Measurements from ENCODE around the gene ATP11A. TPM values are rescaled to one million over a fixed set of nuclear protein-coding genes. Genes with fewer than 3 reads are reported as not detected.
A peak's percentile ranks its signal among the peaks of the same experiment; 100 is the strongest.

Gene ATP11A
- total and polyA plus RNA-seq, 5 donors from 2014 or later: 3.8 to 75.7 (median 5.0) TPM

- no peak overlapping the region for H3K27ac Mint-ChIP-seq
- H3K36me3 Mint-ChIP-seq: peaks cover 10% of the 10 kb centered on the region
- DNase-seq: no peak
These were observed 6.4 kb downstream of the ATP11A start for GRCh38 chr13:112696001-112696868.

GRCh38 chr13:112696869-112697465 is 7.1 kb downstream of the ATP11A start:
- Mint-ChIP-seq H3K27me3 (no peaks in the 10 kb centered on the region), H3K4me1 (peaks cover 27 to 60% (median 39%) of the 10 kb centered on the region in 4 donors), H3K36me3 (peaks cover 10% of the 10 kb centered on the region), H3K9me3 (peaks cover 0 to 1% (median 0%) of the 10 kb centered on the region in 7 donors), H3K4me3 (no peak overlapping the region), H3K27ac (no peak overlapping the region)
- ATAC-seq (ENCODE audit: low read depth in 2 of 2): no peak
- Histone ChIP-seq H3K27ac (ENCODE audit: insufficient read depth, low read length, poor library complexity, severe bottlenecking) (no peak overlapping the region), H3K4me3 (ENCODE audit: low read depth, low read length) (no peak overlapping the region), H3K27me3 (ENCODE audit: control insufficient read depth, insufficient read depth, low read length) (no peaks in the 10 kb centered on the region), H3K4me1 (ENCODE audit: control insufficient read depth, insufficient read depth, low read length, poor library complexity, severe bottlenecking) (peaks cover 8% of the 10 kb centered on the region), H3K36me3 (ENCODE audit: control insufficient read depth, insufficient read depth, low read length) (no peaks in the 10 kb centered on the region), H3K9me3 (ENCODE audit: control insufficient read depth in 2 of 2, low read length in 2 of 2) (no peaks in the 10 kb centered on the region)
- DNase-seq: no peak

More at GRCh38 chr13:112696001-112696868, 6.4 kb downstream of the ATP11A start:
- Histone ChIP-seq H3K4me3 (ENCODE audit: low read depth, low read length) (no peak overlapping the region), H3K27ac (ENCODE audit: insufficient read depth, low read length, poor library complexity, severe bottlenecking) (no peak overlapping the region), H3K27me3 (ENCODE audit: control insufficient read depth, insufficient read depth, low read length) (no peaks in the 10 kb centered on the region), H3K4me1 (ENCODE audit: control insufficient read depth, insufficient read depth, low read length, poor library complexity, severe bottlenecking) (peaks cover 15% of the 10 kb centered on the region), H3K36me3 (ENCODE audit: control insufficient read depth, insufficient read depth, low read length) (no peaks in the 10 kb centered on the region), H3K9me3 (ENCODE audit: control insufficient read depth in 2 of 2, low read length in 2 of 2) (no peaks in the 10 kb centered on the region)
- Mint-ChIP-seq H3K4me3 (peak overlapping the region in 1 of 4 donors; percentile 35), H3K9me3 (peaks cover 0 to 1% (median 0%) of the 10 kb centered on the region in 7 donors), H3K27me3 (no peaks in the 10 kb centered on the region), H3K4me1 (peaks cover 32 to 63% (median 46%) of the 10 kb centered on the region in 4 donors)
- no peak for ATAC-seq (ENCODE audit: low read depth in 2 of 2)

- Histone ChIP-seq H3K36me3 (ENCODE audit: control insufficient read depth, insufficient read depth, low read length) (no peaks in the 10 kb centered on the region), H3K27me3 (ENCODE audit: control insufficient read depth, insufficient read depth, low read length) (no peaks in the 10 kb centered on the region), H3K4me3 (ENCODE audit: low read depth, low read length) (no peak overlapping the region), H3K4me1 (ENCODE audit: control insufficient read depth, insufficient read depth, low read length, poor library complexity, severe bottlenecking) (peaks cover under 1% of the 10 kb centered on the region), H3K27ac (ENCODE audit: insufficient read depth, low read length, poor library complexity, severe bottlenecking) (no peak overlapping the region), H3K9me3 (ENCODE audit: control insufficient read depth in 2 of 2, low read length in 2 of 2) (no peaks in the 10 kb centered on the region)
- H3K4me3 Mint-ChIP-seq: no peak overlapping the region
- DNase-seq: no peak
- H3K27ac Mint-ChIP-seq: peak overlapping the region in 2 of 3 donors; percentile 41 to 65
- H3K27me3 Mint-ChIP-seq: no peaks in the 10 kb centered on the region
- peaks cover 13% of the 10 kb centered on the region for H3K36me3 Mint-ChIP-seq
- H3K9me3 Mint-ChIP-seq: peaks cover 0 to 1% (median 0%) of the 10 kb centered on the region in 7 donors
- peaks cover 18 to 60% (median 32%) of the 10 kb centered on the region in 4 donors for H3K4me1 Mint-ChIP-seq
- no peak for ATAC-seq (ENCODE audit: low read depth in 2 of 2)
These were observed 8.2 kb downstream of the ATP11A start for GRCh38 chr13:112697756-112698655.

DNA sequence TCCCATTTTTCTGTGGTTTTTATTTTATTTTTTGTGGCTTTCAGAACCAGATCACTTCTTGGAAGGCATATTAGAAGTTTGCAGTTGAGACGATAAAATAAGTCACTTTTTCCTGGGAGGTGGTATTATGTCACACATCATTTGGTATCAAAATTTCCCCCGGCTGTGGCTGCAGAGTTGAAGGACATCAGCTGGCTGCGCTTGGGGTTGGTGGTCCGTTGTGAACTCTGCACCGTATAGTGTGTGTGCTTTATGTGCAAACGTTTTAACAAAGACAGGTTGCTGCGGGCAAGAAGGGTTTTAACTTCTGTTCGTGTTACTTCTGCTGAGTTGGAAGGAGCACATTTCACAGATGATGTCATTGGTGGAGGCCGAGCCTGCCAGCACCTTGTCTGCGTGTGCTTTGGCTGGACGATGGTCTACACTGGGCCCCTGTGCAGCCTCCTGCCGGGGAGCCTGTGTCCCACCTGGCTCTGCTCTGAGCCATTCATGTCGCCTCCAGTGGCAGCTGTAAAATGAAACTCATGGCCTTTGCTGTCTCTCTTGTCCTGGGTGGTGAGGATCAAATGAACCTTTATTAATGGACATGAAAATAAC is 9.6 kb downstream of the ATP11A start:
- ATAC-seq (ENCODE audit: low read depth in 2 of 2) (no peak), DNase-seq (no peak)
- no peak overlapping the region for H3K4me3 Mint-ChIP-seq
- no peak overlapping the region for H3K27ac ChIP-seq (ENCODE audit: insufficient read depth, low read length, poor library complexity, severe bottlenecking)
- no peaks in the 10 kb centered on the region for H3K9me3 ChIP-seq (ENCODE audit: control insufficient read depth in 2 of 2, low read length in 2 of 2)
- H3K27ac Mint-ChIP-seq: peak overlapping the region in 1 of 3 donors; percentile 67
- H3K4me3 ChIP-seq (ENCODE audit: low read depth, low read length): no peak overlapping the region
- peaks cover 19 to 61% (median 34%) of the 10 kb centered on the region in 4 donors for H3K4me1 Mint-ChIP-seq
- no peaks in the 10 kb centered on the region for H3K27me3 ChIP-seq (ENCODE audit: control insufficient read depth, insufficient read depth, low read length)
- H3K36me3 Mint-ChIP-seq: peaks cover 18% of the 10 kb centered on the region
- peaks cover 6% of the 10 kb centered on the region for H3K4me1 ChIP-seq (ENCODE audit: control insufficient read depth, insufficient read depth, low read length, poor library complexity, severe bottlenecking)
- no peaks in the 10 kb centered on the region for H3K9me3 Mint-ChIP-seq
- no peaks in the 10 kb centered on the region for H3K27me3 Mint-ChIP-seq
- no peaks in the 10 kb centered on the region for H3K36me3 ChIP-seq (ENCODE audit: control insufficient read depth, insufficient read depth, low read length)

DNA sequence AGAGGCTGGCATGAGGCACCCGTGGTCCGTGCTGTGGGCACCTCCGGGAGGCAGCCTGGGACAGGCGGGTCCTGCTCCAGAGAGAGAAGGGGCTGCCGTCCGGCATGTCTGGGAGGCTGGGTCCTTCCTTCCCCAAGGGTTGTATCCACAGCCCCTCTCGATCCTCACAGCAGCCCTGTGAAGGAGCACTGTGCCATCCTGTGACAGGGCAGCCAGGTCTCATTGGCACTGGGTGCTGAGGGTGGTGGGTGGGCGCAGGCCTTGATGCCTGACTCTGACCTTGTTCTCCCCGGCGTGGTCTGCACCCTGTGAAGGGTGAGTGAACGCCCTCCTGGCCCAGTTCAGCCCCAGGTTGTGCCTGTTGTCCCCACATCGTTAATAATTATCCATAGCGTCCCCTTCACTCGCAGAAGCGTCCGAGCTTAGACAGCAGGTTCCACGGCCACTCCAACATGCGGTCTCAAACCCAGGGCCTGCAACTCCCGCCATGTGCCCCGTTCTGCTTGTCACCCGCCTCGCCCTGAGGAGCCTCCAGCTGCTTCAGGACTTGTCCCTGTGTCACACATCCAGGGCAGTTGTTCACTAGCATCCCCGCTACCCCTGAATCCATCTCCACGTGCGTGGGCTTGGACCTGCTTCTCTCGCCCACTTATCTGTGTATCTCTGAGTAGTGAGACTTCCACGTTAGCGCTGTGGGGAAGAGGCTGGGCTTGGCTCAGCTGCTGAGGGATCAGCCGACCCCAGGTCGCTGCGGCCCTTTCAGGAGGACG is 10.6 kb downstream of the ATP11A start:
- no peaks in the 10 kb centered on the region for H3K9me3 ChIP-seq (ENCODE audit: control insufficient read depth in 2 of 2, low read length in 2 of 2)
- peaks cover 18% of the 10 kb centered on the region for H3K36me3 Mint-ChIP-seq
- no peak overlapping the region for H3K27ac Mint-ChIP-seq
- no peak for DNase-seq
- H3K4me3 ChIP-seq (ENCODE audit: low read depth, low read length): no peak overlapping the region
- no peaks in the 10 kb centered on the region for H3K9me3 Mint-ChIP-seq
- no peaks in the 10 kb centered on the region for H3K27me3 Mint-ChIP-seq
- H3K4me1 Mint-ChIP-seq: peaks cover 10 to 56% (median 33%) of the 10 kb centered on the region in 4 donors
- peaks cover 6% of the 10 kb centered on the region for H3K4me1 ChIP-seq (ENCODE audit: control insufficient read depth, insufficient read depth, low read length, poor library complexity, severe bottlenecking)
- no peak for ATAC-seq (ENCODE audit: low read depth in 2 of 2)
- no peak overlapping the region for H3K27ac ChIP-seq (ENCODE audit: insufficient read depth, low read length, poor library complexity, severe bottlenecking)
- H3K4me3 Mint-ChIP-seq: no peak overlapping the region
- H3K36me3 ChIP-seq (ENCODE audit: control insufficient read depth, insufficient read depth, low read length): no peaks in the 10 kb centered on the region
- no peaks in the 10 kb centered on the region for H3K27me3 ChIP-seq (ENCODE audit: control insufficient read depth, insufficient read depth, low read length)

DNA sequence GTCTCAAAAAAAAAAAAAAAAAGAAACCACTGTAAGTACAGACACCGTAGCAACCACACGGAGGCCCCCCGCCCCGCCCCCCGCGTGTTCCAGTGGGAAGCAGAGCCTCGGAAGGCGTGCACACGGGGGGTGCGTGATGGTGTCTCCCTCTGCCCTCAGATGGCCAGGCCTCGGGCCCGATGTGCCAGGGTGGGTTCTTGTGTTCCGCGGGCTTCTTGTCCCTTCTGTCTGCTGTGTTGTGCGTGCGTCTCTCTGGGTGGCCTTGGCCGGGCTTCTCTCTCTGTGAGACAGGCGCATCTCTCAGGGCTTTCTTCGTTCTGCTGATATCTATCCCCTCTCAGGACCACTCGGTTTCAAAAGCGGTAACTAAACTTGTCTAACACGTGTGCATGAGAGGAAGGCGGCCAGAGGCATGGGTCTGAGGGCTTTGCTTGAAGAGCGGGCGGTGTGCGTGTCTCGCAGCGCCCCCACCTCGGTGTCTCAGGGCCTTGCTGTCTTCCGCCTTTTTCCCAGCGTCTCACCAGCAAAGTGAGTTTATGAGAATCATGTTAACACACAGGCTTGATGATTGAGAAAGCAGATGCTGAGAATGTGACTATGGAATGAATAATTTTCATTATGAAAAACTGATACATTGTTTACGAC is 12.6 kb downstream of the ATP11A start:
- Mint-ChIP-seq H3K4me1 (peaks cover 12 to 62% (median 39%) of the 10 kb centered on the region in 4 donors), H3K27me3 (no peaks in the 10 kb centered on the region), H3K9me3 (no peaks in the 10 kb centered on the region), H3K36me3 (peaks cover 18% of the 10 kb centered on the region), H3K27ac (no peak overlapping the region), H3K4me3 (peak overlapping the region in 1 of 4 donors; percentile 32)
- Histone ChIP-seq H3K36me3 (ENCODE audit: control insufficient read depth, insufficient read depth, low read length) (no peaks in the 10 kb centered on the region), H3K27ac (ENCODE audit: insufficient read depth, low read length, poor library complexity, severe bottlenecking) (no peak overlapping the region), H3K9me3 (ENCODE audit: control insufficient read depth in 2 of 2, low read length in 2 of 2) (no peaks in the 10 kb centered on the region), H3K4me3 (ENCODE audit: low read depth, low read length) (no peak overlapping the region), H3K27me3 (ENCODE audit: control insufficient read depth, insufficient read depth, low read length) (no peaks in the 10 kb centered on the region), H3K4me1 (ENCODE audit: control insufficient read depth, insufficient read depth, low read length, poor library complexity, severe bottlenecking) (peaks cover 6% of the 10 kb centered on the region)
- ATAC-seq (ENCODE audit: low read depth in 2 of 2): no peak
- no peak for DNase-seq

All from CD4-positive, CD25-positive, alpha-beta regulatory T cell (primary cell).